ENCODE measurements around the gene PRTG.

PRTG gene

GRCh38 chr15:55659481-55659880 lies 83.5 kb downstream of the PRTG start:
- H3K36me3 ChIP-seq: no peaks in the 10 kb centered on the region
- H3K4me3 ChIP-seq (ENCODE audit: low read depth in 1 of 2, low read length in 1 of 2): no peak overlapping the region
- H3K4me1 ChIP-seq (ENCODE audit: control insufficient read depth in 1 of 2, insufficient read depth in 1 of 2, low read depth in 1 of 2, low read length in 1 of 2): no peaks in the 10 kb centered on the region
- no peaks in the 10 kb centered on the region for H3K9me3 ChIP-seq
- no peak for TF ChIP-seq CTCF (IDR thresholded peaks at IDR 0.05)
- no peak overlapping the region for H3K27ac ChIP-seq
- no peaks in the 10 kb centered on the region for H3K27me3 ChIP-seq

- no peak for TF ChIP-seq CTCF (IDR thresholded peaks at IDR 0.05)
- no peak overlapping the region for H3K4me3 ChIP-seq (ENCODE audit: low read depth in 1 of 2, low read length in 1 of 2)
- no peaks in the 10 kb centered on the region for H3K4me1 ChIP-seq (ENCODE audit: control insufficient read depth in 1 of 2, insufficient read depth in 1 of 2, low read depth in 1 of 2, low read length in 1 of 2)
- no peaks in the 10 kb centered on the region for H3K9me3 ChIP-seq
- no peaks in the 10 kb centered on the region for H3K36me3 ChIP-seq
- no peak overlapping the region for H3K27ac ChIP-seq
- no peaks in the 10 kb centered on the region for H3K27me3 ChIP-seq
Observed at GRCh38 chr15:55658886-55659285, 84.1 kb downstream of the PRTG start.

- no peaks in the 10 kb centered on the region for H3K27me3 ChIP-seq
- H3K9me3 ChIP-seq: no peaks in the 10 kb centered on the region
- no peaks in the 10 kb centered on the region for H3K36me3 ChIP-seq
- H3K4me1 ChIP-seq (ENCODE audit: control insufficient read depth in 1 of 2, insufficient read depth in 1 of 2, low read depth in 1 of 2, low read length in 1 of 2): no peaks in the 10 kb centered on the region
- no peak overlapping the region for H3K27ac ChIP-seq
- no peak for TF ChIP-seq CTCF (IDR thresholded peaks at IDR 0.05)
- no peak overlapping the region for H3K4me3 ChIP-seq (ENCODE audit: low read depth in 1 of 2, low read length in 1 of 2)
Observed at GRCh38 chr15:55654561-55655031, 88.4 kb downstream of the PRTG start.

- no peaks in the 10 kb centered on the region for H3K4me1 ChIP-seq (ENCODE audit: control insufficient read depth in 1 of 2, insufficient read depth in 1 of 2, low read depth in 1 of 2, low read length in 1 of 2)
Observed at GRCh38 chr15:55652909-55653495, 90.0 kb downstream of the PRTG start.

GRCh38 chr15:55652359-55652758 lies 90.6 kb downstream of the PRTG start:
- H3K36me3 ChIP-seq: no peaks in the 10 kb centered on the region
- H3K4me1 ChIP-seq (ENCODE audit: control insufficient read depth in 1 of 2, insufficient read depth in 1 of 2, low read depth in 1 of 2, low read length in 1 of 2): no peaks in the 10 kb centered on the region
- no peaks in the 10 kb centered on the region for H3K9me3 ChIP-seq
- no peak overlapping the region for H3K4me3 ChIP-seq (ENCODE audit: low read depth in 1 of 2, low read length in 1 of 2)
- no peaks in the 10 kb centered on the region for H3K27me3 ChIP-seq
- no peak overlapping the region for H3K27ac ChIP-seq
- TF ChIP-seq CTCF (IDR thresholded peaks at IDR 0.05): no peak

More at GRCh38 chr15:55652909-55653495, 90.0 kb downstream of the PRTG start:
- H3K27ac ChIP-seq: no peak overlapping the region
- no peak for TF ChIP-seq CTCF (IDR thresholded peaks at IDR 0.05)
- no peaks in the 10 kb centered on the region for H3K36me3 ChIP-seq
- no peak overlapping the region for H3K4me3 ChIP-seq (ENCODE audit: low read depth in 1 of 2, low read length in 1 of 2)
- H3K27me3 ChIP-seq: no peaks in the 10 kb centered on the region
- no peaks in the 10 kb centered on the region for H3K9me3 ChIP-seq
